AG04450 (cell line): Measurements from ENCODE around the gene TTLL11. TPM values are rescaled to one million over a fixed set of nuclear protein-coding genes. Genes with fewer than 3 reads are reported as not detected.

ENCODE experiments used
- CTCF ChIA-PET: fragments of 300-600, 350-600 bp; formaldehyde crosslinking; extraction: SDS; loops from one replicate; lab custom pipeline; 2022; ENCODE audit warnings: antibody characterized with exemption, inconsistent platforms; lab: Charles Lee
- POLR2A ChIA-PET: fragments of 350-600 bp; formaldehyde crosslinking; extraction: SDS; loops from one replicate; lab custom pipeline; 2021; ENCODE audit warnings: antibody characterized with exemption, inconsistent platforms; lab: Yijun Ruan, JAX
- DNase-seq: peaks from one replicate; pipeline ENCODE4 v3.0.0-alpha.2; 2011; ENCODE audit warnings: low read depth, low spot score
- H3K27ac ChIP-seq: one replicate; pipeline ENCODE4 v1.5.1; 2012; ENCODE audit warnings: low read depth, low read length, control low read depth
- H3K27me3 ChIP-seq: one replicate; pipeline ENCODE4 v1.6.0; 2012; ENCODE audit warnings: low read length; ENCODE audit not compliant: control insufficient read depth, insufficient read depth
- H3K4me3 ChIP-seq: 2 replicates; pipeline ENCODE4 v1.5.1; 2011; ENCODE audit warnings: mild to moderate bottlenecking, low read depth, low read length, control low read depth
- H3K9me3 ChIP-seq: 2 replicates; pipeline ENCODE4 v1.5.1; 2012; ENCODE audit warnings: low read length; ENCODE audit not compliant: control insufficient read depth, insufficient read depth
- CTCF ChIP-seq: IDR thresholded peaks from 2 replicates; pipeline ENCODE4 v1.5.1; 2011; ENCODE audit warnings: low read depth, low read length, control low read depth, inconsistent platforms
- polyA plus RNA-seq: library from polyadenylated mRNA; depleted of rRNA; stranded (reverse); fragments of >200 nt; gene quantifications from 2 replicates; pipeline ENCODE4 v1.2.3, GENCODE V29; 2011

Gene TTLL11
- polyA plus RNA-seq, 1 experiment = 4.6 TPM

- no peak for TF ChIP-seq CTCF
- no peak for DNase-seq
- no peak overlapping the region for H3K4me3 ChIP-seq
- ChIA-PET CTCF (interaction anchor here (0.6 to 1.3 kb wide), 2 partner anchors 19 to 298 kb away, joined by 3 to 4 read pairs; no protein-coding TSS in a partner anchor), POLR2A (no interaction called here)
- no peak overlapping the region for H3K27ac ChIP-seq
- H3K27me3 ChIP-seq = no peaks in the 10 kb centered on the region
- H3K9me3 ChIP-seq = no peaks in the 10 kb centered on the region
Measured at GRCh38 chr9:122059214-122059954, 33.7 kb downstream of the TTLL11 start.

GRCh38 chr9:122058709-122059108, 34.4 kb downstream of the TTLL11 start:
- no peak overlapping the region for H3K27ac ChIP-seq
- H3K4me3 ChIP-seq = no peak overlapping the region
- ChIA-PET POLR2A (no interaction called here), CTCF (no interaction called here)
- TF ChIP-seq CTCF = no peak
- H3K9me3 ChIP-seq = no peaks in the 10 kb centered on the region
- no peak for DNase-seq
- H3K27me3 ChIP-seq = no peaks in the 10 kb centered on the region

- CTCF ChIA-PET = no interaction called here
- no peaks in the 10 kb centered on the region for H3K27me3 ChIP-seq
- H3K4me3 ChIP-seq = no peak overlapping the region
Measured at GRCh38 chr9:122058051-122058450, 35.1 kb downstream of the TTLL11 start.

DNA sequence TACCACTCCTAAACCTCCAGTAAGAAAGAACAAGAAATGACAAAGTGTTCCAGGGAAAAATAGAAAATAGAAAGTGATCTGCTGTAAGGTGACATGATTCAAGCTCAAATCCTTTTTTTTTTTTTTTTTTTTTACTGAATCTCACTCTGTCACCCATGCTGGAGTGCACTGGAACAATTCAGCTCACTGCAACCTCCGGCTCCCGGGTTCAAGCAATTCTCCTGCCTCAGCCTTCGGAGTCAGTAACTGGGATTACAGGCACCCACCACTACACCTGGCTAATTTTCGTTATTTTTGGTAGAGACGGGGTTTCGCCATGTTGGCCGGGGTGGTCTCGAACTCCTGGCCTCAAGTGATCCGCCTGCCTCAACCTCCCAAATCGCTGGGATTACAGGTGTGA, 35.9 kb downstream of the TTLL11 start:
- Histone ChIP-seq H3K27ac (no peak overlapping the region), H3K4me3 (no peak overlapping the region), H3K27me3 (no peaks in the 10 kb centered on the region), H3K9me3 (no peaks in the 10 kb centered on the region)
- no peak for DNase-seq
- ChIA-PET CTCF (interaction anchor here (0.6 to 0.9 kb wide), 4 partner anchors 36 to 990 kb away, joined by 3 to 5 read pairs (median 4); no protein-coding TSS in a partner anchor), POLR2A (no interaction called here)
- no peak for TF ChIP-seq CTCF

More at GRCh38 chr9:122058051-122058450, 35.1 kb downstream of the TTLL11 start:
- TF ChIP-seq CTCF = no peak
- no peaks in the 10 kb centered on the region for H3K9me3 ChIP-seq
- no peak for DNase-seq
- H3K27ac ChIP-seq = no peak overlapping the region
- POLR2A ChIA-PET = no interaction called here

GRCh38 chr9:122056484-122056883, 36.6 kb downstream of the TTLL11 start:
- Histone ChIP-seq H3K27me3 (no peaks in the 10 kb centered on the region), H3K4me3 (no peak overlapping the region), H3K27ac (no peak overlapping the region), H3K9me3 (no peaks in the 10 kb centered on the region)
- DNase-seq = no peak
- no peak for TF ChIP-seq CTCF
- ChIA-PET POLR2A (no interaction called here), CTCF (interaction anchor here (0.6 to 0.9 kb wide), 4 partner anchors 35 to 991 kb away, joined by 3 to 5 read pairs (median 4); no protein-coding TSS in a partner anchor)
